Measurements from ENCODE around the gene PLXNA4. TPM values are rescaled to one million over a fixed set of nuclear protein-coding genes. Genes with fewer than 3 reads are reported as not detected.

PLXNA4 gene
- total RNA-seq, 2 experiments from 2014 or later = 0.18 to 0.70 TPM

- POLR2A ChIA-PET = no interaction called here
- DNase-seq (no peak), ATAC-seq (no peak)
- no peak for TF ChIP-seq CTCF (IDR thresholded peaks at IDR 0.05)
- intact Hi-C loops (cut with micrococcal nuclease) = no loop called here
- H3K36me3 Mint-ChIP-seq (ENCODE audit: low read depth) = no peaks in the 10 kb centered on the region
- no peaks in the 10 kb centered on the region for H3K9me3 Mint-ChIP-seq
- no peak overlapping the region for H3K4me3 Mint-ChIP-seq
- H3K27me3 Mint-ChIP-seq = peaks cover 1% of the 10 kb centered on the region
- no peak overlapping the region for H3K27ac Mint-ChIP-seq
- no peaks in the 10 kb centered on the region for H3K4me1 Mint-ChIP-seq (ENCODE audit: low read depth)
- CTCF ChIA-PET = interaction anchor here (1.0 kb wide), 1 partner anchor 12 kb away, joined by 4 read pairs; no protein-coding TSS in a partner anchor
Observed at GRCh38 chr7:132592231-132592920, 16.1 kb upstream of the PLXNA4 start.

- Mint-ChIP-seq H3K4me1 (ENCODE audit: low read depth) (no peaks in the 10 kb centered on the region), H3K4me3 (no peak overlapping the region), H3K27ac (no peak overlapping the region), H3K36me3 (ENCODE audit: low read depth) (no peaks in the 10 kb centered on the region), H3K27me3 (no peaks in the 10 kb centered on the region), H3K9me3 (no peaks in the 10 kb centered on the region)
- no peak for TF ChIP-seq CTCF (IDR thresholded peaks at IDR 0.05)
- CTCF ChIA-PET = interaction anchor here (0.8 kb wide), 1 partner anchor 10 kb away, joined by 3 read pairs; no protein-coding TSS in a partner anchor
- ATAC-seq (no peak), DNase-seq (no peak)
- intact Hi-C loops (cut with micrococcal nuclease) = no loop called here
- POLR2A ChIA-PET = no interaction called here
Observed at GRCh38 chr7:132590162-132590561, 13.9 kb upstream of the PLXNA4 start.

- no peak for TF ChIP-seq CTCF (IDR thresholded peaks at IDR 0.05)
- ChIA-PET POLR2A (no interaction called here), CTCF (interaction anchor here (1.0 kb wide), 1 partner anchor 8 kb away, joined by 6 read pairs; no protein-coding TSS in a partner anchor)
- Mint-ChIP-seq H3K27ac (no peak overlapping the region), H3K4me1 (ENCODE audit: low read depth) (no peaks in the 10 kb centered on the region), H3K36me3 (ENCODE audit: low read depth) (no peaks in the 10 kb centered on the region), H3K9me3 (no peaks in the 10 kb centered on the region), H3K27me3 (peaks cover 2% of the 10 kb centered on the region), H3K4me3 (no peak overlapping the region)
- DNase-seq (no peak), ATAC-seq (no peak)
- intact Hi-C loops (cut with micrococcal nuclease) = no loop called here
Observed at GRCh38 chr7:132588596-132588995, 12.3 kb upstream of the PLXNA4 start.

GRCh38 chr7:132584796-132585494 is 8.7 kb upstream of the PLXNA4 start:
- intact Hi-C loops (cut with micrococcal nuclease) = no loop called here
- no peaks in the 10 kb centered on the region for H3K36me3 Mint-ChIP-seq (ENCODE audit: low read depth)
- H3K9me3 Mint-ChIP-seq = no peaks in the 10 kb centered on the region
- ATAC-seq = no peak
- no peaks in the 10 kb centered on the region for H3K4me1 Mint-ChIP-seq (ENCODE audit: low read depth)
- H3K27ac Mint-ChIP-seq = no peak overlapping the region
- ChIA-PET POLR2A (no interaction called here), CTCF (interaction anchor here (1.1 to 10.9 kb wide), 2 partner anchors 191 to 265 kb away, joined by 4 to 110 read pairs; no protein-coding TSS in a partner anchor)
- no peak overlapping the region for H3K4me3 Mint-ChIP-seq
- no peak for DNase-seq
- H3K27me3 Mint-ChIP-seq = peaks cover 2% of the 10 kb centered on the region
- no peak for TF ChIP-seq CTCF (IDR thresholded peaks at IDR 0.05)

- ChIA-PET POLR2A (no interaction called here), CTCF (interaction anchor here (1.0 to 10.9 kb wide), 35 partner anchors 8 to 892 kb away, joined by 3 to 117 read pairs (median 5); no protein-coding TSS in a partner anchor)
- no peak for ATAC-seq
- DNase-seq = no peak
- Mint-ChIP-seq H3K4me1 (ENCODE audit: low read depth) (no peaks in the 10 kb centered on the region), H3K36me3 (ENCODE audit: low read depth) (no peaks in the 10 kb centered on the region), H3K4me3 (no peak overlapping the region), H3K9me3 (no peaks in the 10 kb centered on the region), H3K27me3 (peaks cover 18% of the 10 kb centered on the region), H3K27ac (no peak overlapping the region)
- TF ChIP-seq CTCF (IDR thresholded peaks at IDR 0.05) = no peak
- intact Hi-C loops (cut with micrococcal nuclease) = loop anchor here (2.0 kb wide), 1 partner anchor 187 kb away; no protein-coding TSS in a partner anchor
Observed at GRCh38 chr7:132581431-132581830, 5.2 kb upstream of the PLXNA4 start.

Measured in activated CD8-positive, alpha-beta T cell treated with anti-CD3 and anti-CD28 coated beads for 36 hours (primary cell).